Gastroesophageal sphincter (tissue), 3 donors: ENCODE results near the gene RIMBP2.

Experiments used
- EP300 ChIP-seq: sonication (generic); formaldehyde crosslinking; IDR thresholded peaks from one replicate; pipeline ENCODE4 v1.6.1; 2017; ENCODE audit warnings: antibody characterized with exemption, mild to moderate bottlenecking
- POLR2A ChIP-seq, 2 donors: fragments of 450-650 bp; IDR thresholded peaks; one replicate each; pipeline ENCODE4 v1.6.1; 2017; ENCODE audit warnings: antibody characterized with exemption in 2 of 2, mild to moderate bottlenecking in 2 of 2, moderate library complexity in 1 of 2
- TF ChIP-seq, protein P1 (sequence below), 4 experiments: fragments of 200-600 bp in 2 of 4; fragments of 450-650 bp in 2 of 4; sonication (generic) in 1 of 4; IDR thresholded peaks; one replicate each; pipeline ENCODE4 v1.5.1; 2017 to 2019; ENCODE audit warnings: antibody characterized with exemption in 4 of 4, mild to moderate bottlenecking in 2 of 4, moderate library complexity in 2 of 4

DNA sequence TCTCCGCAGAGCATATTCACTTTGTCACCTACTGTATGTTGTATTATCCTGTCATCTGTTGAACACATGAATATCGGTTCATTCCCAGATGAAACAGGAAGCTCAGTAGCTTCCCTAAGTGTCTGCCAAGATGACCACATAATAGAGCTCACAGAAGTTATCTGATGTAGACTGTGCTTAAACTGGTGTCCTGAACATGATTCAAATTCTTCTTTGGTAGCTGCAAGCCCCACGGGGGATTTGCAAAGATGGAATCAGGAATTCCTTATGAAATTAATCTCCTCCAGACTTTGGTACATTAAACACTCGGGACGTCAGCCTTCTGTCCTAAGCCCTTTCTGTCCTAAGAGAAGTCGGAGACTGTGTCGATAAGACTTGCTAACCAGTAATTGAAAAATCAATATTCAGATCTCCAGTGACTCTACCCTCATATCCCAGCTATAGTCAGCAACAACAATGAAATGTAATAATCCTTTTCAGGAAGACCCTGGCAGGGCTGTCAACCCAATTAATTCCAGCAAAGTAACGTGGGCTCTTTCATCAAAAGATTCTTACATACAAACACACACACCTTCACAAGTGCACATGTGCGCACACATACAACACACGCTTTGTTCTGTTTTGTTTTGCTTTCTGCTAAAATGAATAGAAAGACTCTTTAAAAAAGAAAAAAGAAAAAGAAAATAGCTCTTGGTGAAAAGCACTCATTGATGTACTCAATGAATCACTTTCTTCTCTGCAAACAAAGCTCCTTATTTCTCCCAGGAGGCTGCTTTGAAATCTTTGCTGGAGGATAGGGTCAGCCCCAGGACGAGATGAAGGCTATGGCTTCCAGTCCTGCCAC is 127.2 kb downstream of the RIMBP2 start:
- TF ChIP-seq, protein P1, sequence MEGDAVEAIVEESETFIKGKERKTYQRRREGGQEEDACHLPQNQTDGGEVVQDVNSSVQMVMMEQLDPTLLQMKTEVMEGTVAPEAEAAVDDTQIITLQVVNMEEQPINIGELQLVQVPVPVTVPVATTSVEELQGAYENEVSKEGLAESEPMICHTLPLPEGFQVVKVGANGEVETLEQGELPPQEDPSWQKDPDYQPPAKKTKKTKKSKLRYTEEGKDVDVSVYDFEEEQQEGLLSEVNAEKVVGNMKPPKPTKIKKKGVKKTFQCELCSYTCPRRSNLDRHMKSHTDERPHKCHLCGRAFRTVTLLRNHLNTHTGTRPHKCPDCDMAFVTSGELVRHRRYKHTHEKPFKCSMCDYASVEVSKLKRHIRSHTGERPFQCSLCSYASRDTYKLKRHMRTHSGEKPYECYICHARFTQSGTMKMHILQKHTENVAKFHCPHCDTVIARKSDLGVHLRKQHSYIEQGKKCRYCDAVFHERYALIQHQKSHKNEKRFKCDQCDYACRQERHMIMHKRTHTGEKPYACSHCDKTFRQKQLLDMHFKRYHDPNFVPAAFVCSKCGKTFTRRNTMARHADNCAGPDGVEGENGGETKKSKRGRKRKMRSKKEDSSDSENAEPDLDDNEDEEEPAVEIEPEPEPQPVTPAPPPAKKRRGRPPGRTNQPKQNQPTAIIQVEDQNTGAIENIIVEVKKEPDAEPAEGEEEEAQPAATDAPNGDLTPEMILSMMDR (IDR thresholded peaks at IDR 0.05) = no peak
- no peak for TF ChIP-seq POLR2A (IDR thresholded peaks at IDR 0.05)
- TF ChIP-seq EP300 = no peak
